DND-41 (cell line): ENCODE data around the gene EFCAB3.

Experiments used
- EZH2 ChIP-seq: IDR thresholded peaks from 3 replicates; pipeline ENCODE4 v1.6.1; 2012; ENCODE audit warnings: borderline replicate concordance, low read depth, mild to moderate bottlenecking, moderate library complexity, low read length, inconsistent platforms; ENCODE audit not compliant: severe bottlenecking
- TF ChIP-seq, protein P1 (sequence below): IDR thresholded peaks from 2 replicates; pipeline ENCODE4 v1.5.1; 2012; ENCODE audit warnings: borderline replicate concordance, low read length, moderate library complexity, mild to moderate bottlenecking; ENCODE audit not compliant: poor library complexity, severe bottlenecking; ENCODE audit errors: extremely low read depth

DNA sequence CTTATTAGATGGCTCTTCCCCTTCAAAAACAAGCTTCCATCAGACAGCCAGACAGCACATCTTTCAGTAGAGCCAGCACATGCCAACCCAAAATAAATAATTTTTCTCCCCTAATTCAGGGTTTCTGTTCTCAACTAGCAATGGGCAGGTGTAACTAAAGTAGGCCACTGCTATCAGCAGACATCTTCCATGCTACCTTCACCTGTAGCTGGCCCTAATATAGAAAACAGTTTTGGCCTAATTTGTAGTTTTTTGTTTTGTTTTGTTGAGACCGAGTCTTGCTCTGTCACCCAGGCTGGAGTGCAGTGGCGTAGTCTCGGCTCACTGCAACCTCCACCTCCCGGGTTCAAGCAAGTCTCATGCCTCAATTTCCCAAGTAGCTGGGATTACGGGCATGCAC is 29.2 kb upstream of the EFCAB3 start:
- TF ChIP-seq, protein P1, sequence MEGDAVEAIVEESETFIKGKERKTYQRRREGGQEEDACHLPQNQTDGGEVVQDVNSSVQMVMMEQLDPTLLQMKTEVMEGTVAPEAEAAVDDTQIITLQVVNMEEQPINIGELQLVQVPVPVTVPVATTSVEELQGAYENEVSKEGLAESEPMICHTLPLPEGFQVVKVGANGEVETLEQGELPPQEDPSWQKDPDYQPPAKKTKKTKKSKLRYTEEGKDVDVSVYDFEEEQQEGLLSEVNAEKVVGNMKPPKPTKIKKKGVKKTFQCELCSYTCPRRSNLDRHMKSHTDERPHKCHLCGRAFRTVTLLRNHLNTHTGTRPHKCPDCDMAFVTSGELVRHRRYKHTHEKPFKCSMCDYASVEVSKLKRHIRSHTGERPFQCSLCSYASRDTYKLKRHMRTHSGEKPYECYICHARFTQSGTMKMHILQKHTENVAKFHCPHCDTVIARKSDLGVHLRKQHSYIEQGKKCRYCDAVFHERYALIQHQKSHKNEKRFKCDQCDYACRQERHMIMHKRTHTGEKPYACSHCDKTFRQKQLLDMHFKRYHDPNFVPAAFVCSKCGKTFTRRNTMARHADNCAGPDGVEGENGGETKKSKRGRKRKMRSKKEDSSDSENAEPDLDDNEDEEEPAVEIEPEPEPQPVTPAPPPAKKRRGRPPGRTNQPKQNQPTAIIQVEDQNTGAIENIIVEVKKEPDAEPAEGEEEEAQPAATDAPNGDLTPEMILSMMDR, result no peak
- no peak for TF ChIP-seq EZH2
